ENCODE results near the gene ADAMTSL1.
"Not testable (repeated sequence)": the region's sequence is repeated elsewhere in the genome, so short reads cannot be mapped to it uniquely, and the experiment has no call there.

The ADAMTSL1 gene

DNA sequence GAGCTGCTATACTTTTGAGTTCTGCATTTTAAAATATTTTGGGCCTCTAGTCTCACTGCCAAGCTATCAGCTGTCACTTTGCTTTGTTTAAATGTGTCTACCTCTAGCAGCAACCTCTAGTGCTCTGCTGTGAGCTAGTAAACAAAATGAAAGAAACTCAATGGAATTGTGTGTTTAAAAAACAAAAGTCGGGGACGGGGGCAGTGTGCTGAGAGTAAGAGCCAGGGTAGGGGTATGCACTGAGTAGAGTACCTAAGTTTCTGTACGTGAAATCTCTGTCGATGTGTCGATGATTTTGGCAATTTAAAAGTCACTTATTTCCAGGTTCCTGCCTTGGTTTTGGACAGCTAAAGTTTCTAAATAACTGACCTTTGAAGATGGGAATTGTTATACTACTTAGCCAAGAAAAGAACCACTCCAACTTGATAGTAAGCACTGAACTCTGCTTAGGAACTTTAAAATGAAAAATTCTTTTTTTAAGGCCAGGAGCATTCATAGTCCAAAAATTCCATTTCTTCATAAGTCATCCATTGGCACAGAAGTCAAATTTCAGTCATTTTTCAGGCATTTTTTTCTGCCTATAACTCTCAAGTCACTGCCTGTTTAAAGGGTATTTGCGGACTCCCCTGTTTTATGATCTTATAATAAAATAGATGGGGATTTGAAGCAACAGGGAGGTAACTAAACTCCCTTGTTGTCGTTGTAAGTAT lies 447.6 kb downstream of the ADAMTSL1 start:
- DNase-seq, result no peak

DNA sequence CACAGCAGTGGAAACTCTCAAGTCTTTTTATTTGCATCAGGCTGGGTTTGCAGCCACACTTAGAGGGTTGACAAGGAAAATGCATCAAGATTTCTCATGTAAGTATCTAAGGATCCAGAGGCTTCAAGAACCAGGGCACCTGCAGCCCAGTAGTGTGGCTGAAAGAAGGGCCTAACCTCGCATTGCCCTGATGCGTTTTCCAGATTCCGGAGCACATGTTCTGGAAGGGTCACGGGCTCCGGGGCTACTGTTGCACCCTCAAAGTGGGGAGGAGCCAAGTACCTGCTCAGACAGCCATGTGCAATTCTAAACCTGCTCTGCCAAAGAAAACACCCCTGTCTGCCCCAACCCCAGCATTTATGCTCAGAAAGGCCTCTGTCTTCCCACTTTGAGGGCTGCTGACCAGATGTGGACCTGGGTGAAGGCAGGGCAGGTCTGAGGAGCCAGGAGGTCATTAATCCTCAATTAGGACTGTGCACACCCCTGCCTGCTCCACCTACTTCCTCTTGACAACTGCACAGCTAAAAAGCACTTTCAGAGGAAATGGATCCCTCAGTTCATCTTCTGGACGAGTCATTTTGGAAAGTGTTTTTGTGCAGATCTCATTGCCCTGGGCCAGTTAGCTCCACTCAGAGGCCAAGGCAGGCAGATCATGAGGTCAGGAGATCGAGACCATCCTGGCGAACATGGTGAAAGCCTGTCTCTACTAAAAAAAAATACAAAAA lies 448.4 kb downstream of the ADAMTSL1 start:
- no peak for DNase-seq

DNA sequence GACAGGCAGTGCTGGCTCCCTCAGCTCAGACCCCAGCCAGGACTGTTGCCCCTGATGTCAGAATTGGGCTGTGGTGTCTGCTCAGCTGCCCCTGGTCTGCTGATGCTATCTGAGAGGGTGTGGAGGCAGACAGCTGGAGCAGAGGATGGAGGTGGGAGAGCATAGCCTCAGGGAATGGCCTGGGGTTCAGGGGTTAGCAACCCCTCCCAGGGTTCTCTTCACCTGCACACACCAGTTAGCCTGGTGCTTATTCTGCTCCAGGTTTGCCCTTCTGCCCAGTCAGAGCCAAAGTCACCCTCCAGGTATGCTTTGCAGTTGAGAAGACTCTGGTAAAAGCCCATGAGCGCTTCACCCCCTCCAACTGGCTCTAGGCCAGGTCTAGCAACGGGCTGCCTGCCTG lies 449.2 kb downstream of the ADAMTSL1 start:
- no peak for DNase-seq

DNA sequence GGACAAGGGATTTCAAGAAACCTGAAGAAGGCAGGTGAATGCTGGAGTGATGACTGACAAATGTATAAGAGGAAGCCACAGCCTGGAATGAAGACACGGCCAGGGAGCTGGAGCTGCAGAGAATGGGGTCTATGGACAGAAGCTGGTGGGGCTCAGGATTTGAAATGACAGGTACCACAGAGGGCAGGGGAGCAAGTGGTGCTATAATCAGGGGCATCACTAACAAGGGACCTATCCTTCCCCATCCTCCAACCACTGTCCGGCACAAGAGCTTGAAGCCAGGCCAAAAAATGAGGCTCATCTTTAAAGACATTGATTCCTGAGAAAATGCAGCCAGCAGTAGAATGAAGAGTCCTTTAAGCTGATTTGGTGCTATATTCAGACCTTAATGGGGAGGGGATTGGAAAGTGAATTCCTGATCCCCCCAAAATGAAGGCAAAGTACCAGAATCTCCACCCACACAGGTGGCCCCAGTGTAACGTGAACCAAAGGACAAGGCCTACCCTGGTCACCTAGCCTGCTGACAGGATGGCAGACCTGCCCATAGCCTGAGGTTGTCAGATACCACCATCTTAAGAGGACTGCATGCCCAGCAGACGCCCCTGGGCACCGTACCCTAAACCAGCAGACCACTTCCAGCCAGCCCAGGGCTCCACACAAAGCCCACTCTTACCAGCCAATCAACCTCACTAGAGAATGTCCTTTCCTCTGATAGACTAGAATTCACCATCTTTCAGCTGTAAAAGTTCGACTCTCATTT lies 449.9 kb downstream of the ADAMTSL1 start:
- DNase-seq, result no peak

DNA sequence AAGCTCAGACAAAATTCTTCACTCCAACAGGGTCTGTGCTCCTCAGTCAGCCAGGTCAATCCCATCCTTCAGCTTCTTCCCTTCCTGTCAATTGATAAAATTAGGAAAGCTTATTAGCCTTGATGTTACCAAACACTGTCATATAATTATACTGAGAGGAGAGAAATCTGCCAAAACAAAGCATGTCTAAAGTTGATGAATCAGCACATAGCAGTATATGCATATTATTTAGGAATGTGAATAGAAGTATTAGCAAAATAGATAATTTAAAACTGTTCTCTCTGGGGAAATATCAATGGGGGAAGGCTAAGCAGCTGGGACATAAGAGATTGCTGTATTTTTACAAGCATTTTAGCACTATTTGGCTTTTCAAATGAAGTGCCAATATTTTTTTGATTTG lies 451.9 kb downstream of the ADAMTSL1 start:
- no peak for DNase-seq

DNA sequence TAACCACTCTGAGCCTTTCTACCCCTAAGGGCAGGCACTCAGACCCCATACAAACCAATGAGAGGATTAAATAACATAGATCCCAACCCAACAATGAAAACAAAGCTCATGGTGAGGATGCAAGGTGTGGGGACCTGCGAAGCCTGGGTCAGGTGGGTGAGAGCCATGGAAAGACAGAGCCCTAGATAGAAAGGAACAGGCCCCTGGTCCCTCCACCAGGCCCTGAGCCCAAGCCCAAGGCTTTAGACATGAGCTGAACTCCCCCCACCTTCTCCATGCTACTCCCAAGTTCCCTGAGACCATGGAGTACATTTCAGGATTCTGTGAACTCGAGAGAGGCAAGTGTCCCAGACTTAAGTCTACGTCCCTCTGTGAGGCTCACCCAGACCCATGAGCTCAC lies 452.6 kb downstream of the ADAMTSL1 start:
- no peak for DNase-seq

DNA sequence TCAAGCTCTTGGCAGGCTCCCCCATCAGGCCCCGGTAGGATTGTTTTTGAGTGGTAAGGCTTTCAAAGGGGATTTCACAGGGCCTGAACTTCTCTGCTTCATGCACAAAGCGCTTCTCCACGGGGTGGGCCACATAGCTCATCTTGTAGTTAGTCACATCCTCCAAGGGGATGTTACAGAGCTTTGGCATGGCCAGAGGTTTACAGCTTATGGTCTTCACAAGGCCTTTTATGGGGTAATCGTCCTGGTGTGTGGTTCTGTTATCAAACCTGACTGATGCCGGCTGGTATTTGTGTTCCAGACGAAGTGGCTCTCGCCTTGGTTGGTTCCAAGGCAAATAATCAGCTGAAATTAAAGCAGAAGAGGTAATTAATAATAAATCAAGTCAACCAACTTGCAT lies 454.8 kb downstream of the ADAMTSL1 start:
- DNase-seq, result no peak

DNA sequence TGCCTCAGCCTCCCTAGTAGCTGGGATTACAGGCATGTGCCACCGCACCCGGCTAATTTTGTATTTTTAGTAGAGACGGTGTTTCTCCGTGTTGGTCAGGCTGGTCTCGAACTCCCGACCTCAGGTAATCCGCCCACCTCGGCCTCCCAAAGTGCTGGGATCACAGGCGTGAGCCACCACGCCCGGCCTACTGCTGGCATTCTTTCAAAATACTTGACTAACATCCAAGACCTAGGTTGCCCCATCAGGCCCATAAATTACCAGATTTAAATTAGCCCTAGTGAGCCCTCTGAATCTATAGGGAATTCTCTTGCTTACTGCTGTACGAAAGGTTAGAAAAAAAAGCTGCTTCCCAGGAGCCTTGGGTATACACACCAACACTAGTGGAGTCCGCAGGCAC lies 456.7 kb downstream of the ADAMTSL1 start:
- DNase-seq, result not testable (repeated sequence)

DNA sequence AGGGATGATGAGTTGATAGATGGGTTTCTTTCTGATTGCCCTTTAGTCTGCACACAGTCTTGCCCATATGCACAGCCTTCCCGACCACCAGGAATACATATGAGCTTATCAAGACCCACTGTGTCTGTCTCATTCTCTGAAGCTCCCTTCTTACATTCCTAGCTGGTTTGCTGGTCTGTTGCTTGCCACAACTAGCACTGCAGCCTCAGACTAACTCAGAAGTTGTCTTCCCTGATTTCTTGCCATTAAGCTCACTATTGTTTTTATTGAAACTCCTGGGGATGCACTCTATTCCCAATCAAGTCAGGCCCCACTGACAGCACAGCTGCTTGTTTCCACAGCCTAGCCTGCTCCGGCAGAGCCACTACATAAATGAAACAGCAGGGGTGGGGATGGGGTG lies 461.6 kb downstream of the ADAMTSL1 start:
- no peak for DNase-seq

DNA sequence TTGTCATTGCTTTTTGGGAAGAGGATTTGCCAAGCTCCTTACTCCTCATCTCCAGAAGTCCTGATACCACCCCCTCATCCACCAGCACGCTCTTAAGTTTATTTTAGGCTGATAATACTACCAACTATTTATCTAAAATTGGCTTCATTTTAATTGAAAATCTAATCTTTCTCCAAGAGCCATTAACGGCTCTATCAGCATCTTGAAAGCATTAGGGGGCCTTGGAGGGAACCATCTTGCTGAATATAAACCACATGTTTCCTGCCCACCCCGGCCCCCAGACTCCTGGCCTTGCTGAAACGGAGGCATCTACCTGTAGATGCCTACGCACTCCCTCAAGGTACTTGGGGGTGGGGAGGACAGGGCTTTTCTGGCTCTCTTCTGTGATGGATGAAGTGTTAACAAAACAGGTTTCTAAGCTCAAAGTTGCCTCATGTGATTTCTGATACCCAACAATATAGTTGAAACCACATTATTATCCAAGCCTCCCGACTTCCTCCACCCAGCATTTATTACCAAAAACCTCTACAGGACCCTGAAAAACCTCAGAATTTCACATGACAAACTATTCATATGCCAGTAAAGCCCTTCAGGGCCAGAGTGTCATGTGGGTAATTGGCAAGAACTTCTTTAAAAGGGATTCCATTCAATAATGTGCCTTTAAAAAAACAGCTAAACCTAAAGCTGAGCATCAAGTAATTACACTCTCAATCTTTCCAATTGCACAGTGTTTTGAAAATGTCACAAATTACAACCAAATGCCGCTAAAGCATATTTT lies 462.3 kb downstream of the ADAMTSL1 start:
- no peak for DNase-seq

DNA sequence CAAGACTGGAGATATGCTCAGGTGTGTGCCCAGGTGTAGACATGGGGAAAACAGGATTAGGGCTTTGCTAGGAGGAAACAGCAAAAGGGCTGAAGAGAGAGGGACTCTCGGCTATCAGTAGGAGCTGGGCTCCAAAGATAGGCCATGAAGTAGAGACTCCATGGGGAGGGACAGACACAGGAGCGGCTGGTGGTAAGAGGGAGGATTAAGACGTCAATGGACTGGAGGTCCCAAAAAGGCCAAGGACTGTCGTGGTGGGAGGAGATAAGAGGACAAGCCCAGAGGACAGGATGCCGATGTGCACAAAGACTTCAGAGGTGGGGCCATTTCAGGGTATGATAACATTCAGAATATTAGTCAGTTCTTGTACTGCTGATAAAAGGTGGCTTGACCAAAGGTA lies 466.0 kb downstream of the ADAMTSL1 start:
- no peak for DNase-seq

DNA sequence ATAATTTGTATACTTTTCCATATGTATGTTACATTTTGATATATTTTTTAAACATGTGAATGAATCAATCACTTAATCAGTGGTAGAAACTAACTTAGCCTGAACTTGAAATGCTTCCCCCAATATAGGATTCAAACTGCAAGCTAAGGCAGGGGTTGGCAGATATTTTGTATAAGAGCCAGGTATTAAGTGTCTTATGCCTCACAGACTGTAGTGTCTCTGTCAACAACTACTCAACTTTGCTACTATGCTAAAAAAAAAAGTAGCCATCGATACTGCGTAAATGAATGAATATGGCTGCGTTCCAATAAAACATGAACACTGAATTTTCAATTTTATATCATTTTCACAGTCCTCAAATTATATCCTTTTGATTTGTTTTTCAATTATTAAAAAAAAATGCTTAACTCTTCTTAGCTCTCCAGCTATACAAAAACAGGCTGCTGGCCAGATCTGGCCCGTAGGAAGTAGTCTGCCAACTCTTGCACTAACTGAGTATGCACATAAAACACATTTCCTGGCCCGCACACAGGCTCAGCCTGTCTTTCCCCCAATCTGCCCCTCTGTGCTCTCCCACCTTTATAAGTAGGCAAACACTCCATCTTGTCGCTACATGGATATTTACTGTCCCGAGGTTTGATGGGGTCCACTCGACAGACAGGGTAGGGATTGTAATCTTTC lies 467.2 kb downstream of the ADAMTSL1 start:
- no peak for DNase-seq

DNA sequence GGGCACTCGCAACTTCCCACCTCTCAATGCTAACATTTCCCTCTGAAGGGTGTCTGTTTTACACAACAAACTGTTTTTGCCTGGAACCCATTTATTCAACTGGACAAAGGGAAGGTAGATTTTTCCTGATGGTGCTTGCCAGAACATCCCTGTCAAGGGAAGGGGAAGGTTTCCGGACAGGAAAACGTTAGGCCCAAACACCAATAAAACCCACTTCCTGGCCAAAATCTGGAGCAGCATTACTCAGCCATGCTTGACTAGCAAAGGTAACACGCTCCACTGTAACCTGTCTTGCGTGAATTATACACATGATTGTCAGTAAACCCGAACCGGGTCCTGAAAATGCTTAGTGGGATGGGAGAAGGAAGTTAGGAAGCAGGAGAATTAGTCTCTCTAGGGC lies 468.8 kb downstream of the ADAMTSL1 start:
- DNase-seq, result no peak

DNA sequence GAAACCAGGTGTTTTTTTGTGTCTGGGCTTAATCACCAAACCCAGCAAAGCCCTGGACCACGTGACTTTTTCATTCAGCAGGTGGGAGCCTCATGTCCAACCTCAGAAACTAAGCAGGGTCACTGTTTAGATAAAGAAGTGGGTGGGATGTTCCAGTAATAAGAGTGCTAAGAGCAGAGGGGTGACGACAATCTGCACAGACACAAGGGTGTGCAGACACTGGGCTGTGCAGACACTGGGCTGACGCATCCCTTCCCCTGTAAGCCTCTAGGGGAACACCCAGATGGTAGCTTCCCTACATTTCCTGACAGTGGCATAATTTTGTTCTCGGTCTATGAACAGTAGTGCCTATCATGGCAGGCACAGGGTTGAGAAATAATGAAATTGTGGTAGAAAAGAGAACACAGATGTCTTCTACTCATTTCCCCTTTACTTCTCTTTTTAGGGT lies 474.0 kb downstream of the ADAMTSL1 start:
- no peak for DNase-seq

DNA sequence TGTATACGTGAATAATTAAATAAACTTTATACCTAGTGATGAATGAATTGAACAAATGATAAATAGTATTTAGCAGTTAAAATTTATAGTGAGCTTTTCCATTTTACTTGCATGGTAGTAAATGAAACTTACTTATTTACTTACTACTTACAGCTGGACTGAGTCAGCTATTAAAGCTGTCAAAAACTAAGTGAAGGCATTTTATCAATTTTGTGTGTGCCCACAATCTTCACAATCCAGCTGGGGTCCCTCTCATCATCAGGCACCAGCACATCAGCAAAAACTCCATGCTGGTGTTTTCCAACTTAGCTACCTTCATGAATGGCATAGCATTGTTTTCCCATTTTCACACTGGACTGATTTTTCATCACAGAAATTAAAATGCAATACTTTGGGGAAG lies 478.0 kb downstream of the ADAMTSL1 start:
- DNase-seq, result no peak

DNA sequence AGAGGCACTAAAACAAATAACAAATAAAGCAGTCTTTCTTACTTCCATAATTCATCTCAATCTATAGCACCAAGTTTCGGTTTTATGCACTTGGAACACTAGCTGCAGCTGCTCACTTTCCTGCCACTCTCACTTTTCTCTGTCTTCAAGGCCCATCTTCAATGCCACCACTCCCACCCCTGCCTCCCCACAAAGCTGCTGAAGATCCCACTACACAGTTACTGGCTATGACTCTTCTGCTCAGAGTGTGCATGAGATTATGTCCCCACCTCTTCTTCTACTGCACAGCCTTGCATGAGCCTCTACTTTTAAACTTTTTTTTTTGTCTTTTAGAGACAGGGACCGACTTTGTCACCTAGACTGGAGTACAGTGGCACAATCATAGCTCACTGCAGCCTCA lies 481.7 kb downstream of the ADAMTSL1 start:
- no peak for DNase-seq

Data from T-helper 1 cell (primary cell).